GM19395 (cell line): ENCODE measurements around the gene CREB3L1.
A peak's percentile ranks its signal among the peaks of the same experiment; 100 is the strongest.

Experiments
- ATAC-seq: cut with Tn5 transposase; IDR thresholded peaks from one replicate; pipeline ENCODE4 v1.9.1; 2021; ENCODE audit warnings: mild to moderate bottlenecking, moderate library complexity; ENCODE audit not compliant: unreplicated experiment

Gene CREB3L1

DNA sequence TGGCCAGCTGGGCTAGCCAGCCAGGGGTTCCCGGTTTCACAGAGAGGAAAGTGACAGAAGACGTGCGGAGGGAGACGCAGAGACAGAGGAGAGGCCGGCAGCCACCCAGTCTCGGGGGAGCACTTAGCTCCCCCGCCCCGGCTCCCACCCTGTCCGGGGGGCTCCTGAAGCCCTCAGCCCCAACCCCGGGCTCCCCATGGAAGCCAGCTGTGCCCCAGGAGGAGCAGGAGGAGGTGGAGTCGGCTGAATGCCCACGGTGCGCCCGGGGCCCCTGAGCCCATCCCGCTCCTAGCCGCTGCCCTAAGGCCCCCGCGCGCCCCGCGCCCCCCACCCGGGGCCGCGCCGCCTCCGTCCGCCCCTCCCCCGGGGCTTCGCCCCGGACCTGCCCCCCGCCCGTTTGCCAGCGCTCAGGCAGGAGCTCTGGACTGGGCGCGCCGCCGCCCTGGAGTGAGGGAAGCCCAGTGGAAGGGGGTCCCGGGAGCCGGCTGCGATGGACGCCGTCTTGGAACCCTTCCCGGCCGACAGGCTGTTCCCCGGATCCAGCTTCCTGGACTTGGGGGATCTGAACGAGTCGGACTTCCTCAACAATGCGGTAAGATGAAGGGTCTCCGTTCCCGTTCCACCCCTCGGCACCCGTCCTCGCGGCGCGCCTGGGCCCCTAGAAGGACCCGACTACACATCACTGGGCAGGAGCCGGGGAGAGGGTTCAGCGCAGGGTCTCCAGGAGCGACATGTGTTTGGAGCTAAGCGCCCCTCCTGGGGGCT lies at the start of gene CREB3L1:
Gene CREB3L1 (plus strand): TSS at position 41 of the 765 bp plus-strand sequence. CDS start 450 bp downstream, at position 491.
- ATAC-seq, result peak; percentile 60

DNA sequence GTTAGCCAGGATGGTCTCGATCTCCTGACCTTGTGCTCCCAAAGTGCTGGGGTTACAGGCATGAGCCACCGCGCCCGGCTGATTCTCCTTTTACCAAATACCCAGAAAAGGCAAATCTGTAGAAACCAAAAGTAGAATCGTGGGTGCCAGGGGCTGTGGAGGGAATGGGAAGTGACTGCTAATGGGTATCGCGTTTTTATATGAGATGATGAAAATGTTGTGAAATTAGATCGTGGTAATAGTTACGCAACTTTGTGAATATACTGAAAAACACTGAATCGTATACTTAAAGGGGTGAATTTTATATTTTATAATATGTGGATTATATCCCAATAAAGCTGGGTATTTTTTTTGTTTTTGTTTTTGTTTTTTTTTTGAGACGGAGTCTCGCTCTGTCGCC lies 48.2 kb upstream of the CREB3L1 start:
- no peak for ATAC-seq

DNA sequence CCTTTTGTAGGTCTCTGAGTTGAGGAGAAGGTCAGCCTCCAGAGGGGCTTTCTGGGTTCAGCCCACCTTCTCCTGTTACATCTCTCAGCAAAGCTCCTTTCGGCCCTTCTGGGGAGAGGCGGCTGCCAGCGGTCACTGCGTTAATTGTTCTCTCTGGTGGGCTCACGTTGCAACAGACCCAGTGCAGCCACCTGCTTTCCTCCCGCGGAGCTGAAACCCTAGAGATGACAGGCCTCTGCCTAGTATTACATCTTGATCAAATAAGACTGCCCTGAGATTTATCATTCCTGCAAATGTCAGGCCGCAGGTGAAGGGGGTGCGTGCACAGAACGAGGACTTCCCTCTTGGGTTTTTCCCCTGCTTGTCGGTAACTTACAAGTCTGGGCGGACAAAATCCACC lies 43.2 kb upstream of the CREB3L1 start:
- ATAC-seq, result no peak

GRCh38 chr11:46235777-46236688 lies 41.4 kb upstream of the CREB3L1 start:
- ATAC-seq, result no peak

DNA sequence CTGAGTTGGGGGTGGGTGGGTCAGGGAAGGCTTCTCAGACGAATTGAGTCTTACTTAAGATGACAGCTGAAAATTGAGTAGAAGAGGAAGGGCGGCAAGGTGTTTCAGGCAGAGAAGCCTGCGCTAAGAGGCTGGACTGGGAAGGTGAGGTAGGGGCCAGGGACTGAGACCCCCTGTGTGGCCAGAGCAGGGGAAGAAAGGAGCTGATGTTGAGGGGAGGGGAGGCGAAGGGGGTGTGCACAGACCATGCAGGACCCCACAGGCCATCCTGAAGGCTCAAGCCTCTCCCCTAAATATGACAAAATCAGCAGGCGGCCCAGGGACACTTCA lies 40.6 kb upstream of the CREB3L1 start:
- no peak for ATAC-seq

DNA sequence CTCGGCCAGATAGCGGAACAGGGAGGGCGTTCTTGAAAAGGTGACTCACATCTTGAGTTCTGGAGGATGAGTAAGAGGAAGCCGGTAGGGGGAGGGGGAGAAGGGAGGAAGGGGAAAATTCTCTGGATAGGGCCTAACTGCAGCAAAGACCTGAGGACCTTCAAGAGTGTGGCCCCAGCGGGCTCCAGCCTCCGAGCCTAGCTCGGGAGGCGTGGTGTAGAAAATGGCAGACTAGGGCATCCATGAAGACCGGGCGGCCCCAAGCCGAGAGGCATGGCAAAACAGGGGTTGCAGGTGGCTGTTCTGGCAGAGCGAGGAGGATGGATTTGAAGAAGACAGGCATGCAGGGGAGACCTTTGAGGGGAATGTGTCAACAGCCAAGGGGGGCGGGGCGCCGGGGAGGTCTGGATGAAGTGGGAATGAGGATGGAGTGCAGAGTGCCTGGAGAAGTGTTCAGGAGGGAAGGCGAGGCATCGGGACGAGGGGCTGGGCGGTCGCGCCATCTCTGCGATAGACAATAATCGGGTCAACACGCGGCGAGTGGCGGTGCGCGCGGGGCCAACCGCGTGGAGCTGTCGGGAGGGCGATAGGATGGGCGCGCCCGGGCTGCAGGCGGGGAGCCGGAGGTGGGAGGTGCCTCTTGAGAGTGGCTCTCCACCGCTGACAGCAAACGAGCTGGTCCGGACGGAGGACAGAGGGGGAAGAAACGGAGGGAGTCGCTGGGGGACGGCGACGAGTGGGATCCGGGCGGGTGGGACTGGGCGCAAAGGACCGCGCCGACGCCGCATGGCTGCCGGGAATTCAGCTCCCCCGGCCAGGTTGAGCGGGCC lies 40.0 kb upstream of the CREB3L1 start:
- no peak for ATAC-seq

DNA sequence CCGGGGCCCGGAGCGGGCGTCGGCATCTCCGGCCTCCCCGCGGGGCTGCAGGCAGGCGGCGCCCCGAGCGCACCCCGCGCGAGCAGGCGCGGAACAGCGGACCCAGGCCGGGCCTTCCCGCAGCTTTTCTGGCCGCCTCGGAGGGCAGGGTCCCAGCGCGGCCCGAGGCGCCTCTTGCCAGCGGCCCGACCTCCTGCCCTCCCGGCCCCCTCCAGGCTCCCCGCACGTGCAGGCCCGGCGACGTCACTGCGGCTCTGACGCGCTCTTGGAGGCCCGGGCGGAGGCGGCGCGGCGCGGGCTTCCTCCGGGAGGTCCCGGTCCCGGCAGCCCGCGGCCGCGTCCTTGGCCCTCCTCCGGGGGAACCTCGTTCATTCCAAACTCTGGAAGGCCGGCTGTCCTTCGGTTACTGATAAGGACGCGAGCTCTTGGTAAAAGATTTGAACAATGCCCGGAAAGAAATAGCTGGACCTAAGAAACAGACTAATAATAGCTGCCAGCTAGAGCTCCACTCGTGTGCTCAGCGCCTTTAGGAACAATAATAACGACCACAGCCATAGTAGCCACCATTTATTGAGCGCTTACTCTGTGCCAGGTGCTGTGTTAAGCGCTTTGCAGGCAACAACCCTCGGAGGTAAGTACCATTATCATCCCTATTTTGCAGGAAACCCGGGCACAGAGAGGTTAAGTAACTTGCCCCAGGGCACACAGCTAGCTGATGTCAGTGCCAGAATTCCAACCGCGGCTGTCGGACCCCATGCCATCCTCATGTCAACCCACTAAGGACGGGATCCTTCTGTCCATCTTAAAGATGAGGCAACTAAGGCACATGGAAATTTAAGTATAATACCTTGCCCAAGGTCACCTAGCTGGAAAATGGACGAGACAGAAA lies 39.1 kb upstream of the CREB3L1 start:
- ATAC-seq, result no peak

- peak; percentile 63 for ATAC-seq
These were observed 38.3 kb upstream of the CREB3L1 start for GRCh38 chr11:46238967-46239800.

DNA sequence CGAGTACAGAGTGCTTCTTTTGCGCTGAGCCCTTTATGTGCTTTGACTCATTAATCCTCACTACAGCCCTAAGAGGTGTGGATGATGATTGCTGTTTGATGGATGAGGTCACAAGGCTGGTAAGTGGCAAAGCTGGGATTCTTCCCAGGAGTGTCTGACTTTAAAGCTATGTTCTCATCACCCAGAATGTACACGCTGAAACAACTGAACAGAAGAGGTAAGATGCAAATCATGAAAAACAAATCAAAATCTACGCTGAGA lies 37.7 kb upstream of the CREB3L1 start:
- no peak for ATAC-seq

GRCh38 chr11:46240371-46240770 lies 37.1 kb upstream of the CREB3L1 start:
- ATAC-seq, result no peak

DNA sequence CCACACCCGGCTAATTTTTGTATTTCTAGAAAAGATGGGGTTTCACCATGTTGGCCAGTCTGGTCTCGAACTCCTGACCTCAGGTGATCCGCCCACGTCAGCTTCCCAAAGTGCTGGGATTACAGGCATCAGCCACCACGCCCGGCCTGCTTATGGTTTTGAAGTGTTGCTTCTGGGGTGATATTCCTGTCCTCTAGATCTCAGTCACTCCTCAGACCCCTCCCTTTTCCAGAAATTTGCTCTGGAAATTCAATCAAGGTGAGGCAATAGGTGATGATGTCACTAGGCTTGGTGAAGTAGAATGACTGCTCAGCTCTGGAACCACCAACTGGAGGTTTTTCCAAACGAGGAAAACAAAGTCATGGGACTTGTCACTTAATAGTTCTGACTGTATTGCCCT lies 36.6 kb upstream of the CREB3L1 start:
- ATAC-seq, result no peak

GRCh38 chr11:46242041-46242951 lies 35.2 kb upstream of the CREB3L1 start:
- ATAC-seq, result no peak

- peak; percentile 81 for ATAC-seq
These were observed 34.3 kb upstream of the CREB3L1 start for GRCh38 chr11:46242952-46243795.

DNA sequence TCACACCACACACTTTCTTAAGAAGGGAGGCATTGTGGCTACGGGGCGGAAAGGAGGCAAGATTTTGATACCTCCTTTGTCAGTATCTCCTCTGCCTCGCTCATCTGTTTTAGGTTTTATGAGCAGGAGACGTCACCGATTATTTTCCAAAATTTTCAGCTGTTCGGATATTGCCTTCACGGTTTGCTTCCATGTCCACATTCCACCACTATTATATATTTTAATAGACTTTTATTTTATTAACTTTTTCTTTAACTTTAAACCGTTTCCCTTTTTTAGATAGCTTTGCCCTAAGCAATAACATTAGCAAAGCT lies 33.7 kb upstream of the CREB3L1 start:
- ATAC-seq, result no peak

GRCh38 chr11:46246521-46246920 lies 30.9 kb upstream of the CREB3L1 start:
- ATAC-seq, result no peak

DNA sequence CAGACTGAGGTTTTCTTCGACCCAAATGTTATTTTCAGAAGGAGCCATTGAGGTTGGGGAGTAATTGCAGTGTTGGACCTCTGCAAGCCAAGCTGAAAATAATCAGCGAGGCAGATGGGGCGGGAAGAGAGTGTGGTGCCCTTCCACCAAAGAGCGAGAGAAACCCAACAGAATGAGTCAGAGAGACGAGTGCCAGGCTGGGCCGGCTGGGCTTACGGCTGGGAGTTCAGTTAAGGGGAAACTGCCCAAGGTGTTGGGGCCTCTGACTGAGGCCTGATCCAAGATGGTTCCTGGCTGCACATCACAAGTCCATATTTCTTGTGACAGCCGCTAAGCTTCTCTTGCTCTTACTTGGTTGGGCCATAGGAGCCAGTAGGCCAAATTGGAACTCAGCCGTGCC lies 30.4 kb upstream of the CREB3L1 start:
- ATAC-seq, result no peak

GRCh38 chr11:46247659-46248058 lies 29.8 kb upstream of the CREB3L1 start:
- no peak for ATAC-seq
